Hepatocyte (in vitro differentiated cells): ENCODE results near the gene DNAH17.

Source experiments
- CTCF ChIP-seq: fragments of 200-600 bp; sonication (generic); IDR thresholded peaks from 2 replicates; pipeline ENCODE4 v1.5.1; 2016; ENCODE audit warnings: antibody characterized with exemption, mild to moderate bottlenecking; ENCODE audit not compliant: poor library complexity
- EZH2 ChIP-seq: fragments of 200-600 bp; sonication (generic); IDR thresholded peaks from 2 replicates; pipeline ENCODE4 v1.6.1; 2016; ENCODE audit warnings: antibody characterized with exemption, mild to moderate bottlenecking, borderline replicate concordance
- EZH2phosphoT487 ChIP-seq: fragments of 200-600 bp; sonication (generic); IDR thresholded peaks from one replicate; pipeline ENCODE4 v1.6.1; 2018; ENCODE audit warnings: antibody characterized with exemption, mild to moderate bottlenecking, low read depth, moderate library complexity; ENCODE audit not compliant: unreplicated experiment, severe bottlenecking

GRCh38 chr17:78486946-78487680, 90.1 kb downstream of the DNAH17 start:
- TF ChIP-seq EZH2phosphoT487 (no peak), CTCF (no peak), EZH2 (no peak)
